ENCODE data around the gene MCM9. TPM values are rescaled to one million over a fixed set of nuclear protein-coding genes. Genes with fewer than 3 reads are reported as not detected.

Gene MCM9
- total and polyA plus RNA-seq, 2 of the 4 experiments (the other 2 are of a cell fraction) = 3.5 to 7.2 TPM

DNA sequence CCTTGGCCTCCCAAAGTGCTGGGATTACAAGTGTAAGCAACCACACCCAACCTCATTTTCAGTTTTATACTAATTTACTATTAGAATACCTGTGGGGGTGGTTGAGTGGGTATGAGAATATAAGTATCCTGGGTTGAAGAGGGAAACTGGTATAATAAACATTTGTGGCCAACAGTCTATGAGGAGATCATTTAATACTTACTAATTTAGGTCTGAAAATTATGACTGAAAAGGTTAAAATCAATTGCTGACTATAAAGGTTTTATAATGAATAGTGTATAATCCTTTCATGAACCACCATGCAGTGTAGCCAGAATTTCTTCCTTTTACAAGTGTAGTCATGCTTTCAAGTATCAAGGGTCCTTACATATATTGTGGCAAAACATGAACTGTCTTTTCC, 29.9 kb downstream of the MCM9 start:
- Histone ChIP-seq H3K23ac (ENCODE audit: low read depth, low read length) (no peak overlapping the region), H2AFZ (replicated peaks; ENCODE audit: low read length, poor library complexity) (no peak overlapping the region), H2BK120ac (ENCODE audit: low read depth, low read length) (no peak overlapping the region), H2AK5ac (ENCODE audit: low read depth, low read length) (no peak overlapping the region), H2BK5ac (ENCODE audit: low read depth, low read length, poor library complexity, severe bottlenecking) (no peak overlapping the region), H3K18ac (ENCODE audit: low read depth, low read length) (no peak overlapping the region), H3K4me1 (ENCODE audit: control insufficient read depth, insufficient read depth, low read length) (peaks cover 4% of the 10 kb centered on the region; the same call in 1 of the 2 replicates), H2AK9ac (replicated peaks; ENCODE audit: low read depth, low read length, poor library complexity) (no peak overlapping the region), H3K4ac (ENCODE audit: low read depth, low read length) (no peak overlapping the region), H3K27me3 (ENCODE audit: control insufficient read depth, insufficient read depth, low read length) (no peaks in the 10 kb centered on the region), H4K91ac (ENCODE audit: insufficient read depth, low read depth, low read length) (no peak overlapping the region), H3K56ac (ENCODE audit: extremely low read depth, insufficient read depth, low read length) (no peak overlapping the region), H3K27ac (ENCODE audit: insufficient read depth, low read length) (no peak overlapping the region), H4K8ac (ENCODE audit: low read depth in 2 of 2, low read length in 2 of 2) (no peak overlapping the region), H4K20me1 (ENCODE audit: insufficient read depth, low read length) (no peaks in the 10 kb centered on the region), H3K36me3 (ENCODE audit: control insufficient read depth, insufficient read depth, low read length) (peaks cover 6% of the 10 kb centered on the region), H3K9ac (ENCODE audit: low read depth, low read length) (no peak overlapping the region), H3K4me2 (ENCODE audit: low read depth, low read length) (no peak overlapping the region), H3K9me3 (ENCODE audit: control insufficient read depth, insufficient read depth, low read length) (no peaks in the 10 kb centered on the region), H3K14ac (replicated peaks; ENCODE audit: low read depth, low read length) (no peak overlapping the region), H2BK20ac (ENCODE audit: low read depth, low read length) (no peak overlapping the region), H3K9me1 (ENCODE audit: insufficient read depth, low read length) (peaks cover 4% of the 10 kb centered on the region; the same call in 1 of the 2 replicates), H2BK15ac (ENCODE audit: low read depth, low read length) (no peak overlapping the region), H3K4me3 (ENCODE audit: insufficient read depth, low read depth, low read length) (no peak overlapping the region), H4K5ac (ENCODE audit: low read depth, low read length) (no peak overlapping the region), H3K79me1 (ENCODE audit: low read depth in 1 of 2, low read length in 2 of 2) (peaks cover 29 to 31% of the 10 kb centered on the region in 2 experiments)
- in situ Hi-C loops (cut with MboI; ENCODE audit: low sequenced_read_pairs) (no loop called here), dilution Hi-C loops (cut with HindIII; ENCODE audit: low sequenced_read_pairs, unreplicated experiment) (no loop called here), intact Hi-C loops (cut with micrococcal nuclease) (no loop called here)
- DNase-seq (no peak), ATAC-seq (ENCODE audit: low read depth) (no peak)
- ChIA-PET CTCF (no interaction called here), POLR2A (ENCODE audit: unreplicated experiment) (no interaction called here)
- no peak for TF ChIP-seq RAD21 (IDR thresholded peaks at IDR 0.05; ENCODE audit: low read length)
- TF ChIP-seq, protein P1, sequence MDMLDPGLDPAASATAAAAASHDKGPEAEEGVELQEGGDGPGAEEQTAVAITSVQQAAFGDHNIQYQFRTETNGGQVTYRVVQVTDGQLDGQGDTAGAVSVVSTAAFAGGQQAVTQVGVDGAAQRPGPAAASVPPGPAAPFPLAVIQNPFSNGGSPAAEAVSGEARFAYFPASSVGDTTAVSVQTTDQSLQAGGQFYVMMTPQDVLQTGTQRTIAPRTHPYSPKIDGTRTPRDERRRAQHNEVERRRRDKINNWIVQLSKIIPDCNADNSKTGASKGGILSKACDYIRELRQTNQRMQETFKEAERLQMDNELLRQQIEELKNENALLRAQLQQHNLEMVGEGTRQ (IDR thresholded peaks at IDR 0.05; ENCODE audit: low read depth, low read length) = no peak
- TF ChIP-seq MAZ (IDR thresholded peaks at IDR 0.05; ENCODE audit: borderline replicate concordance, low read depth, low read length) = no peak
- no peak for TF ChIP-seq RFX5 (IDR thresholded peaks at IDR 0.05; ENCODE audit: low read depth, low read length)
- TF ChIP-seq SMC3 (IDR thresholded peaks at IDR 0.05; ENCODE audit: low read depth, low read length) = no peak
- TF ChIP-seq FOS (IDR thresholded peaks at IDR 0.05; ENCODE audit: low read depth, low read length) = no peak
- no TSS peak for BruUV-seq (replicated peaks)

All from IMR-90 (cell line).